RWPE1 (cell line): ENCODE measurements around the gene KRT74.
A peak's percentile ranks its signal among the peaks of the same experiment; 100 is the strongest.

Source experiments
- CTCF ChIA-PET: fragments of 350-600 bp; sonication (Branson Sonifier 250); formaldehyde crosslinking; extraction: SDS; loops from one replicate; lab custom pipeline; 2021; lab: Yijun Ruan, JAX
- POLR2A ChIA-PET: fragments of 400-600 bp; formaldehyde crosslinking; extraction: SDS; loops from one replicate; lab custom pipeline; 2020; ENCODE audit warnings: antibody characterized with exemption; ENCODE audit not compliant: low non-redundant PET; lab: Yijun Ruan, JAX
- DNase-seq: peaks from one replicate; pipeline ENCODE4 v3.0.0; 2012; ENCODE audit warnings: low spot score
- H3K27ac ChIP-seq: fragments of 450-650 bp; 2 replicates; pipeline ENCODE4 v1.5.1; 2017
- CTCF ChIP-seq: fragments of 450-650 bp; conservative IDR thresholded peaks from 2 replicates; pipeline ENCODE4 v1.5.1; 2017; ENCODE audit warnings: low read depth, mild to moderate bottlenecking

KRT74 gene

GRCh38 chr12:52581066-52581465, 7.4 kb upstream of the KRT74 start:
- no peak for DNase-seq
- ChIA-PET CTCF (interaction anchor here (1.0 to 4.1 kb wide), 4 partner anchors 37 to 299 kb away, joined by 4 to 39 read pairs (median 6); no protein-coding TSS in a partner anchor), POLR2A (interaction anchor here (1.4 kb wide), 1 partner anchor 61 kb away, joined by 8 read pairs; the partner anchor contains the start of gene KRT5)
- H3K27ac ChIP-seq, result peak overlapping the region; percentile 92
- TF ChIP-seq CTCF, result no peak

- no peak for TF ChIP-seq CTCF
- peak; percentile 5 for DNase-seq
- CTCF ChIA-PET, result interaction anchor here (0.6 to 4.1 kb wide), 7 partner anchors 36 to 329 kb away, joined by 3 to 39 read pairs (median 5); no protein-coding TSS in a partner anchor
- peak overlapping the region; percentile 92 for H3K27ac ChIP-seq
- POLR2A ChIA-PET, result interaction anchor here (0.5 to 0.6 kb wide), 3 partner anchors 156 to 467 kb away, joined by 3 read pairs; no protein-coding TSS in a partner anchor
These were observed 6.9 kb upstream of the KRT74 start for GRCh38 chr12:52580496-52580895.

DNA sequence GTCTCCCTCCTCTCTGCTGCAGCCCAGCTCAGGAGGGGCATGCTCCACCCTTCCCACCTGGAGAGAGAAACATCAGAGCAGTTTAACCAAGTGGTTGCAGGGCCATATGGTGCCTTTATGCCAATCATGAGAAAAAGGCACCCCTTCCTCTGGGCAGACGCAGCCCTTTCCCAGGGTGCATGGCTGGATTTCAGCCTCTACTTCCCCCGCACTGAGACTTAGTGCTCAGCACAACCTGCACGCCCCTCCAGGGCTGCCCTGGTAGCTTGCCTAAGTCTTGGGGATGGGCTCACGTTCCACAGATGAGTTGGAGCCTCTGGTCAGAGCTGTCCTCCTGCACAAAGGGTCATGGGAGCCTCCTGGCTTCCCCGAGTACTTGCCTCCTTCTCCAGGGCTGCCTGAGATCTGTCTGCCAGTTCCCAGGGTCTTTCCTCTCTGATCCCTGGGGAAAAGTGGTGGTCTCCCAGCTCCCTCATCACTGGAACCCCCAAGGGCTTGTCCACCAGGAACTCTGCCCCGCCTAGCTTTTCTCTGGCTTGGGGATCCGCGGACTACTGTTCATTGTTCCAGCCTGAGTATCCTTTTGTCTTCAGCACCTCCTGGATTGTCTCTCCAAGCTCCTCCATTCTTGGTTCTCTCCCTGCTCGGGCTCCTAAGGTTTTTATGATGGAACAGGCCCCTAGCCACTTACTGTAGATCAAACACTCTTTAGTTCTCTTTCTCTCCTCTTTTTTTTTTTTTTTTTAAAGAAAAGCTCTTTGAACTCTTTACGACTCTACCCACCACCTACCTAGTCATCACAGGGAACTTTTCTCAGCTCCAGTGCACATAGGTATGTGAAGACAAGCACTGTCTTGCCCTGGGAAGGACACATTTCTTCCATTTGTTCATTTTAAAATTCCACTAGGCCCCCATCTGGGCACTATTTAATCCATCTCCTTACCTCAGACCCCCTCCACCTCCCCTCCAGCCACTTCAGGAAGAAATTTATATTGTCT, 6.1 kb upstream of the KRT74 start:
- peak overlapping the region; percentile 92 for H3K27ac ChIP-seq
- ChIA-PET POLR2A (interaction anchor here (0.5 to 0.6 kb wide), 3 partner anchors 155 to 468 kb away, joined by 3 read pairs; no protein-coding TSS in a partner anchor), CTCF (interaction anchor here (0.6 to 1.8 kb wide), 6 partner anchors 66 to 328 kb away, joined by 3 to 5 read pairs (median 4); no protein-coding TSS in a partner anchor)
- TF ChIP-seq CTCF, result no peak
- DNase-seq, result peak; percentile 90

DNA sequence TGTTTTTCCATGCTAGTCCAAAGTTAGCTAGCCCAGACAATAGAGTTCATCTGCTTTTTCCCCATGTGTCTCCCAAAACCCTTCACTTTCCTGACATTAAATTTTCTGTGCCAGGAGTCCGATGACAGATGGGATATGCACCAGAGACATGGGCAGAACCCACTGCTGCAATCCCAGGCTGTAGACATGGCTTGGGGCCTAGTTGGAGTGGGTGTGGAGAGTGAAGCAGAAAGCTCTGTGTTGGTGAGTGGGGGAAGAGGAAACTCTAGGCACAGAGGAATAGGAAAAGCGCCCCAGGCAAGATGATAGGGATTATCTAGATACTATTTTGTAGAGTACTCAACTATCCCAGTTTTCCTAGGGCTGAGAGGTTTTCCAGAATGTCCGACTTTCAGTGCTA, 4.8 kb upstream of the KRT74 start:
- H3K27ac ChIP-seq, result peak overlapping the region; percentile 69
- ChIA-PET POLR2A (interaction anchor here (0.6 kb wide), 1 partner anchor 58 kb away, joined by 3 read pairs; the partner anchor contains the start of gene KRT5), CTCF (interaction anchor here (0.5 to 1.3 kb wide), 2 partner anchors 206 to 286 kb away, joined by 3 to 7 read pairs; no protein-coding TSS in a partner anchor)
- no peak for DNase-seq
- TF ChIP-seq CTCF, result no peak

GRCh38 chr12:52577316-52577715, 3.7 kb upstream of the KRT74 start:
- peak overlapping the region; percentile 69; the same call in 1 of the 2 replicates for H3K27ac ChIP-seq
- ChIA-PET CTCF (interaction anchor here (1.3 kb wide), 1 partner anchor 205 kb away, joined by 7 read pairs; no protein-coding TSS in a partner anchor), POLR2A (no interaction called here)
- DNase-seq, result no peak
- no peak for TF ChIP-seq CTCF

- H3K27ac ChIP-seq, result no peak overlapping the region
- CTCF ChIA-PET, result no interaction called here
- POLR2A ChIA-PET, result no interaction called here
- DNase-seq, result no peak
- no peak for TF ChIP-seq CTCF
These were observed 2.3 kb upstream of the KRT74 start for GRCh38 chr12:52575948-52576347.
